ENCODE measurements around the gene GOLPH3.
"Not testable (repeated sequence)": the region's sequence is repeated elsewhere in the genome, so short reads cannot be mapped to it uniquely, and the experiment has no call there.

GOLPH3 gene

DNA sequence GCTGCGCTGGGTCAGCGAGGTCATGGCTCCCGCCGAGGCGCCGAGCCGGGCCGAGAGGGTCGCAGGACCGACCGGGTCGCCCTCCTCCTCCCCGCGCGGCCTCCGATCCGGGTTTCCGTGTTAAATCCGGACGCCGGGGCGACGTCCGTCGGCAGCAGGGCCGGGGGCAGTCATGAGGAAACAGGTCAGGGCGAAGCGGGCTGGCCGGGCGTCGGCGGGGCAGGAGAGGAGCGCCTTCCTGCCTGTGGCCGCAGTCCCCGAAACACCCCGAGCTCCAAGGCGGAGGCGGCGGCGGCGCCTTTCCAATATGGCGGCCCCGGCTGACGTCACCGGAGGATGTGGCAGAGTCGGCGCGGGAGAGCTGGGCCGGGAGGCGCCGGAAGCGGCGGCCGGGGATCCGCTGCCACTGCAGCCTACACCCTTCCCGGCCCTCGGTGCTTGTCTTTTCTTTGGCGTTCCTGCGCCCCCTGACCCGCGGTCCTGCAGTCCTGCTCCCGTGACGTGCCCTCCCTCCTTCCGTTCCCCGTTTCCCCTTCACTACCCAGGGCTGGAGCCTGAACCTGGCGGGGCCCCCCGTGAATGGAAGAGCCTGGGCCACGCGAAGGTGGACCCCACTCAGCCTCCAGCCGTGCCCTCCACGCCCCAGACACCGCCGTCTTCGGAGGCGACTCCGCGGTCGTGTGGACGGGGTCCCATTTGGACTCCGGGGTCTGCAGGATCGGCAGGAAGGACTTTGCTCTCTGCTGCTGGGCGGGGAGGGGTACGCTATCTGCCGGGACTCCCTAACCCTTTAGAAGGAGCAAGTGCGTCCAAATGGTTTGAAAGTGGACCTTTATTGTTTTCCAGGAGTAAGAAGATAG, at the start of gene GOLPH3:
Gene GOLPH3, minus strand, starts transcription at position 309 of the 860 bp plus-strand sequence. Its CDS starts 285 bp downstream, at position 24.
- DNase-seq: peak; percentile 91

DNA sequence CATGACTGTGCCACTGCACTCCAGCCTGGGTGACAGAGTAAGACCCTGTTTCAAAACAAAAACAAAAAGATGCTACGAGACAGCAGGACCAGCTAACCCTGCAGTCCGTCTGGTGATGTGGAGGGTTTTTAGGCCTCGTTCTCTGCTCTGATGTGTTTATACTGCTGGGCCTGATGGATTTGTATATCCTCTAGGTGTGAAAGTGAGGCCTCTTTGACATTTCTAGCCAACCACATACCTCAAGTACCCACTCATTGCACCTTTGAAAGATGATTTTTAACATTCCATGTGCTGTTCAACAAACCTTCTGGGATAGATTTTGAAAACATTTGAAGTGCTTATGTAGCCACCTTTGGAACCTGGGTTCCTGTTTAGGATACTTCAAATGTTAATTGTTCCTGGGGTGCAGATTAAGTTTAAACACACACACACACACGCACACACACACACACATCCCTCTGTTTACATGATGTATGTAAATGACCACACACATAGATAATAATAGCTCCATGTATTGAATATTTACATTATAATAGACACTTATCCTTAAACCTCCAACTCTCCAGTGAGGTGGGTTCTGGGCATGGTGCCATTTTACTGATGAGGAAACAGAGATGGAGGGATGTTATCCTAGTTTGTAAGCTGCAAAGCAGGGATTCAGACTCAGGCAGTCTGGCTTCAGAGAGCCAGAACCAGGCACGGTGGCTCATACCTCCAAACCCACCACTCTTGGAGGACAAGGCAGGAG, 48.8 kb upstream of the GOLPH3 start:
- DNase-seq: no peak

DNA sequence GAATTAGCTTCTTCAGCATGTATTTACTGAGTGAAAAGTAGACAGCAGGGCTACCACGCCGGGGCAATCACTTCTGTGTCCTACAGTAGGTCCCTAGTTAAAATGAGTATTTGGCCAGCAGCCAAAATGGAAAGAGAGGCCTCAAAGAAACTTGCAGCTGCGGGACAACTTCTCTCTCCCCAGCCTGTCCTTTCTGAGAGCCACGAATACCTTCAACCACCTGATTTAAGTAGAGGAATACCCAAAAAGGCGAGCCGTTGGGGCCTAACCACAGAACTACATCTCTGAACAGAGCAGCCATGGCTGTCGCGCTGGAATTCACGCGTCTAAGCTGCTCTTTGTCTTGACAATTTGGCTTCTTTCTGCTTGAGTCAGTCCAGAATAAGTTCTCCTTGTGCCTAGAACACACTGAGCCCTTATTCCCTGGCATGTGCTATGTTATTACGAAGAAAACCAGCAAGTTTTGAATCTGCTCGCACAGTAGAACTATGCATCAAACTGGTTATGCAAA, 43.8 kb upstream of the GOLPH3 start:
- no peak for DNase-seq

DNA sequence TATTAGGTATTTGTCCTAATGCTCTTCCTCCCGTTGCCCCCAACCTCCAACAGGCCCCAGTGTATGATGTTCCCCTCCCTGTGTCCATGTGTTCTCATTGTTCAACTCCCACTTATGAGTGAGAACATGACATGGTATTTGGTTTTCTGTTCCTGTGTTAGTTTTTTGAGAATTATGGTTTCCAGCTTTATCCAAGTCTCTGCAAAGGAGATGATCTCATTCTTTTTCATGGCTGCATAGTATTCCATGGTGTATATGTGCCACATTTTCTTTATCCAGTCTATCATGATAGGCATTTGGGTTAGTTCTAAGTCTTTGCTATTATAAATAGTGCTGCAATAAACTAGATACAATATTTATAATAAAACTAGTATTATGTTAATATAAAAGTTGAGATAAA, 40.2 kb upstream of the GOLPH3 start:
- not testable (repeated sequence) for DNase-seq

DNA sequence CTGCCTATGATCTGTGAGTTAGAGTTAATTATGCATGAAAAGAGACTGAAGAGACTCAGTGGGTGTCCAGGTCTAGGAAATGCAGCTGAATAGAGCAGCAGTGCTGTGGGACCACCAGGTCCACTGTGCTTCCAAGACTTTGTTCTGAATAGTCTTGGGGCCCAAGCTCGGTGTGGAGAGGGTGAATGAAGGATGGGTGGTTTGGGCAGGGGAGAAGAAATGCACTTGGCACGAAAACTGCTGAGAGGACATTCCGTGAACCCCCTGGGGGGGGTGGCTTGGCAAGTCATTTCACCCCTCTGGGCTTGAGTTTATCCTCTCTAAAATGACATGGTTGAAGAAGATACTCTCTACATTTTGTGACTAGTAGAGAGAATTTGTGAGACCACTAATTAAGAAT, 36.0 kb upstream of the GOLPH3 start:
- no peak for DNase-seq

DNA sequence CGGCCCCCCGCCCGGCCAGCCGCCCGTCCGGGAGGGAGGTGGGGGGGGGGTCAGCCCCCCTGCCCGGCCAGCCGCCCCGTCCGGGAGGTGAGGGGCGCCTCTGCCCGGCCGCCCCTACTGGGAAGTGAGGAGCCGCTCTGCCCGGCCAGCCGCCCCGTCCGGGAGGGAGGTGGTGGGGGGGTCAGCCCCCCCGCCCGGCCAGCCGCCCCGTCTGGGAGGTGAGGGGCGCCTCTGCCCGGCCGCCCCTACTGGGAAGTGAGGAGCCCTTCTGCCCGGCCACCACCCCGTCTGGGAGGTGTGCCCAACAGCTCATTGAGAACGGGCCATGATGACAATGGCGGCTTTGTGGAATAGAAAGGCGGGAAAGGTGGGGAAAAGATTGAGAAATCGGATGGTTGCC, 34.7 kb upstream of the GOLPH3 start:
- not testable (repeated sequence) for DNase-seq

- no peak for DNase-seq
Observed at GRCh38 chr5:32207355-32207634, 33.2 kb upstream of the GOLPH3 start.

DNA sequence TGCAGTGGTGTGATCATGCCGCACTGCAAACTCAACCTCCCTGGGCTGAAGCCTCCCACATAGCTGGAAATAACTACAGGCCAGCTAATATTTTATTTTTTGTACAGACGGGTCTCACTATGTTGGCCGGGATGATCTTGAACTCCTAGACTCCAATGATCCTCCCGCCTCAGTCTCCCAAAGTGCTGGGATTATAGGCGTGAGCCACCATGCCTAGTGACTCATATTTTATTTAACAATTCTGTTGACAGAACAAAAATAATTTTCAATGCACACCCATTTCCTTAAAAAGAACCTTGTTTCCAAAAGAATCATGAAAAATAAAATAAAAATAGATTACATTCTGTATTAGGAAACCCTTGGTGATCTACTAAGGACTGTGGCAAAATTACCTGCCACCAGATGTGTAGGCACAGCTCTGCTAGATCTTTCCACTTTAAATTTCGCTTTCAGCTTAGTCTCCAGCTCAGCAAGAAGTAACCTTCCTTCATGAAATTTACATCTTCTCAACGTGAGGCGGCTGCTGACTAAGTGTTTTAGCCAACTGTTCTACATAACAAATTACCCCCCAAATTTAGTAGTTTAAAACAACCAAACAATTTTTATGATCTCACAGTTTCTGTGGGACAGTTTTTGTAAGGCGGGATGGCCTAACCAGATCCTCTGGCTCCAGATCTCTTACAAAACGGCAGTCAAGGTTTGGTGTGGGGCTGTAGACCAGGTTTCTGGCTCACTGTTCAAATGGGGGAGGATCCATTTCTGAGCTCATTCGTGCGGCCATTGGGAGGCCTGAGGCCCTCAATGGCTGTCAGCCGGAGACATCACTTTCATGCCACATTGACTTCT, 32.6 kb upstream of the GOLPH3 start:
- no peak for DNase-seq

GRCh38 chr5:32206053-32206452, 31.9 kb upstream of the GOLPH3 start:
- DNase-seq: no peak

DNA sequence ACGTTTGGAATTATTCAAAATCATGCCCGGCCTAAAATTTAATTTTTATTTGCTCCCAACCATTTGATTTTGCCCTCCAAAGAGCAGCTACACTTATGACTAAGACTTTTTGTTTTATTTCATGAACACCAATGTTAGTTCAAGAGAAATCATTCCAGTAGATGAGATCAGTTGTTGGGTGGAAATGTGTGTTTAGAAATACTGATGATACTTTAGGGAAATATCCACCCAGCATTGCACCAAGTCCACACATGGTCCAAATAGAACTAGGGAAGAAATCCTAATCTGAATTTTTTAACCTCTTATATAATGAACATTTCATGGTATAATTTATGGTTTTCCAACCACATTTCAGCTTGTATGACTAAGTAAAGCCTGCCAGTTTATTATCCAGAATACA, 28.3 kb upstream of the GOLPH3 start:
- DNase-seq: no peak

GRCh38 chr5:32201122-32201753, 27.1 kb upstream of the GOLPH3 start:
- no peak for DNase-seq

DNA sequence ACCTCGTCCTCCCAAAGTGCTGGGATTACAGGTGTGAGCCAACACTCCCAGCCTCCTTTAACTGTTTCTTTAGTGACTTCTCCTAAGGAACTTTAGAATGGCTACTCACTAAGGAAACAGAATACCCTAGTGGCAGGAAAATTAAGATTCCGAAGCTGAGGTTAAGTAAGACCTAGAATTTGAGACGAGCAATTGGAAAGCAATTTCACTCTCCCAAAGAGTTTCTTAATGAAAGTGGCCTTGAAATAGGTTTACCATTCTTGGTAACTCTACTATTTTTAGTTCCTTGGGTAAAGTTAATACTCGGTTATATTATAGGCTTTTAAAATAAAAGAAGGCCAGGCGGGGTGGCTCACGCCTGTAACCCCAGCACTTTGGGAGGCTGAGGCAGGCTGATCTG, 22.9 kb upstream of the GOLPH3 start:
- DNase-seq: no peak

GRCh38 chr5:32195265-32195664, 21.1 kb upstream of the GOLPH3 start:
- DNase-seq: no peak

- DNase-seq: no peak
Observed at GRCh38 chr5:32193591-32193990, 19.5 kb upstream of the GOLPH3 start.

DNA sequence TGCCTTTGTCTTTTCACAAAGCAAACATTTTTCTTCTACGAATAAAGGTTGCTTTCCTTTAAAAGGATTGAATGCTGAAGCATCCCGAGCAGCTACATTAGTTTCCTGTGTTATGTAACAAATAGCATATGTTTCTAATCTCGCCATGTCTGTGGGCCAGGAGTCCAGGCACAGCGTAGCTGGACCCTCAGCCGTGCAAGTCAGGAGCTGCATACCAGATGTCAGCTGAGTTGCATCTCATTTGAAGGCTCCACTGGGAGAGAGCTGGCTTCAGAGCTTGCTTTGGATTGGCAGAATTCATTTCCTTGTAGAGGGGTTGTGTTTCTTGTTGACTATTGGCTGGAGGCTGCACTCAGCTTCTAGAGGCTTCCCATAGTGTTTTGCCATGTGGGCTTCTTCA, 16.0 kb upstream of the GOLPH3 start:
- no peak for DNase-seq

- no peak for DNase-seq
Observed at GRCh38 chr5:32187675-32188074, 13.6 kb upstream of the GOLPH3 start.

- DNase-seq: no peak
Observed at GRCh38 chr5:32182463-32183063, 8.4 kb upstream of the GOLPH3 start.

GRCh38 chr5:32173267-32174010, 680 bp downstream of the GOLPH3 start:
- DNase-seq: peak; percentile 31

DNA sequence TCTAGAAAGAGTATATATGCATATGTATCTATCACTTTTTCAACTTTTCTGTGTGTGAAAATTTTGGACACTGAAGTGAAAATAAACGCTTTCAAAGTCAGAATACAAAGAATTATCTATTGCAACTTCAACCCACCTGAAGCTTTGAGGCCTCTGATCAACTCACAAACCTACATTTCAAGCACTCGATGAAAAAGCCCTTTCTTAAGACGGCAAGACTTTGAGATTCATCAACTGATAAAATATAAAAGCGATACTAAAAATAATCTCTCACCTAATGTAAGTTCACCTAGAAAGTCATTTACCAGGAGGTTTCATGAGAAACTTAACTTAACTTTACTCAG, 1.2 kb downstream of the GOLPH3 start:
- DNase-seq: no peak

DNA sequence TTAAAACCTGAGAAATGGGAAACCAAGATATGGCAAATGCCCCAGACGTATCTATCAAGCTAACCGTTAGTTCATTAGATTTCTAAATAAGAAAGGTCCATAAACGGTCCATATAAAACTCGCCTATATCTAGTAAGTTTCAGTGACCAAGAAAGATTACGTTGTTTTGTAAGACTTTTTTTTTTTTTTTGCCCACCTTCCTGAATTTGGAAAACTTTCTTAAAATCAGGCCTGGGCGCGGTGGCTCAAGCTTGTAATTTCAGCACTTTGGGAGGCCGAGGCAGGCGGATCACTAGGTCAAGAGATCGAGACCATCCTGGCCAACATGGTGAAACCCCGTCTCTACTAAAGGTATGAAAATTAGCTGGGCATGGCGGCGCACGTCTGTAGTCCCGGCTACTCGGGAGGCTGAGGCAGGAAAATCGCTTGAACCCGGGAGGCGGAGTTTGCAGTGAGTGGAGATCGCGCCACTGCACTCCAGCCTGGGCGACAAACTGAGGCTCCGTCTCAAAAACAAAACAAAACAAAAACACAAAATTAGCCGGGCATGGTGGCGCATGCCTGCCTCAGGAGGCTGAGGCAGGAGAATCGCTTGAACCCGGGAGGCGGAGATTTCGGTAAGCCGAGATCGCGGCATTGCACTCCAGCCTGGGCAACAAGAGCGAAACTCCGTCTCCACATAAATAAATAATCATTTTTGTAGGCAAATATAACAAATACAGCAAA, 1.8 kb downstream of the GOLPH3 start:
- DNase-seq: peak; percentile 9

Measured in activated CD4-positive, alpha-beta T cell treated with anti-CD3 and anti-CD28 coated beads, Interleukin-2, amount 50 U/mL, for 1 hour (primary cell).